H1 (cell line): ENCODE measurements around the gene DCAF4. TPM values are rescaled to one million over a fixed set of nuclear protein-coding genes. Genes with fewer than 3 reads are reported as not detected.

ENCODE experiments used
- CTCF ChIA-PET: fragments of 300-600 bp; sonication (Branson Sonifier 250); formaldehyde crosslinking; loops from one replicate; lab custom pipeline; 2021; ENCODE audit not compliant: partially characterized antibody; lab: Charles Lee
- POLR2A ChIA-PET: fragments of 300-600 bp; sonication (Branson Sonifier 250); formaldehyde crosslinking; loops from one replicate; lab custom pipeline; 2021; ENCODE audit warnings: inconsistent platforms; ENCODE audit not compliant: partially characterized antibody; lab: Charles Lee
- DNase-seq, 2 experiments: peaks; one replicate each; pipeline versions ENCODE4 v3.0.0 to v3.0.0-alpha.2; 2010 to 2022; ENCODE audit warnings: low spot score in 2 of 2, low read depth in 1 of 2, mixed read lengths in 1 of 2
- FAIRE-seq: peaks from 2 replicates; lab custom pipeline; 2011; peaks lifted over from hg19 to GRCh38; lab: Jason Lieb, UNC
- H2AFZ ChIP-seq: 2 replicates; pipeline ENCODE4 v1.8.1; 2012; ENCODE audit warnings: low read length, inconsistent platforms
- H2AK5ac ChIP-seq: 2 replicates; pipeline ENCODE4 v1.6.1; 2013; ENCODE audit warnings: low read depth, low read length
- H2BK120ac ChIP-seq: replicated peaks from 2 replicates; pipeline ENCODE3; 2013; ENCODE audit warnings: low read depth, low read length, inconsistent platforms
- H2BK12ac ChIP-seq: 2 replicates; pipeline ENCODE4 v1.6.1; 2013; ENCODE audit warnings: low read depth, low read length
- H2BK15ac ChIP-seq: 2 replicates; pipeline ENCODE4 v1.6.1; 2013; ENCODE audit warnings: low read length
- H2BK20ac ChIP-seq: 2 replicates; pipeline ENCODE4 v1.6.1; 2013; ENCODE audit warnings: low read length
- H2BK5ac ChIP-seq: 2 replicates; pipeline ENCODE4 v1.6.1; 2013; ENCODE audit warnings: low read depth, low read length
- H3K14ac ChIP-seq: 2 replicates; pipeline ENCODE4 v1.6.1; 2013; ENCODE audit warnings: inconsistent platforms; ENCODE audit not compliant: insufficient read length
- H3K18ac ChIP-seq: 2 replicates; pipeline ENCODE4 v1.6.1; 2013; ENCODE audit warnings: low read length; ENCODE audit errors: extremely low read depth
- H3K23ac ChIP-seq: 2 replicates; pipeline ENCODE4 v1.6.1; 2013; ENCODE audit warnings: inconsistent platforms; ENCODE audit not compliant: insufficient read length
- H3K23me2 ChIP-seq: 2 replicates; pipeline ENCODE4 v1.6.1; 2013; ENCODE audit warnings: low read depth, low read length
- H3K27ac ChIP-seq: 2 replicates; pipeline ENCODE4 v1.6.1; 2011; ENCODE audit warnings: low read depth, low read length, inconsistent platforms
- H3K27me3 ChIP-seq, 4 experiments: replicated peaks in 1 of 4; 1 replicate in 1 of 4; 2 replicates in 3 of 4; pipeline versions ENCODE4 v1.6.1 to v1.8.1; 2011 to 2013; ENCODE audit warnings: low read length in 3 of 4, mild to moderate bottlenecking in 3 of 4, inconsistent platforms in 2 of 4, mixed read lengths in 2 of 4, moderate library complexity in 1 of 4; ENCODE audit not compliant: control insufficient read depth in 3 of 4, insufficient read depth in 3 of 4; ENCODE audit errors: extremely low read depth in 1 of 4
- H3K36me3 ChIP-seq, 4 experiments: 2 replicates each; pipeline versions ENCODE4 v1.6.1 to v1.8.1; 2011 to 2013; ENCODE audit warnings: mild to moderate bottlenecking in 4 of 4, low read length in 3 of 4, moderate library complexity in 2 of 4, control low read depth in 1 of 4, inconsistent platforms in 1 of 4; ENCODE audit not compliant: insufficient read depth in 4 of 4, control insufficient read depth in 2 of 4
- H3K4ac ChIP-seq: replicated peaks from 2 replicates; pipeline ENCODE3; 2013; ENCODE audit warnings: low read length, low read depth, mixed read lengths, inconsistent platforms; ENCODE audit not compliant: insufficient read length
- H3K4me1 ChIP-seq, 4 experiments: replicated peaks in 1 of 4; 1 replicate in 1 of 4; 2 replicates in 3 of 4; pipeline versions ENCODE4 v1.6.1 to v1.8.1; 2011 to 2013; ENCODE audit warnings: low read length in 3 of 4, inconsistent platforms in 2 of 4, mixed read lengths in 1 of 4; ENCODE audit not compliant: insufficient read depth in 4 of 4, control insufficient read depth in 3 of 4
- H3K4me2 ChIP-seq, 2 experiments: 2 replicates each; pipeline versions ENCODE4 v1.6.1 to v1.8.1; 2011 to 2013; ENCODE audit warnings: low read depth in 2 of 2, low read length in 2 of 2, control low read depth in 1 of 2, inconsistent platforms in 1 of 2, mild to moderate bottlenecking in 1 of 2; ENCODE audit not compliant: insufficient read depth in 1 of 2
- H3K4me3 ChIP-seq, 4 experiments: fragments of 200-600, 300-600 bp in 1 of 4; sonication (generic), shearing (Covaris generic), sonication (Bioruptor Twin) in 1 of 4; 2 replicates each; pipeline versions ENCODE4 v1.5.1 to v1.8.1; 2011 to 2016; ENCODE audit warnings: low read length in 4 of 4, low read depth in 3 of 4, control low read depth in 2 of 4, inconsistent platforms in 2 of 4, mild to moderate bottlenecking in 2 of 4, mixed read lengths in 1 of 4, moderate library complexity in 1 of 4; ENCODE audit not compliant: insufficient read depth in 2 of 4; ENCODE audit errors: extremely low read depth in 1 of 4
- H3K56ac ChIP-seq: replicated peaks from 2 replicates; pipeline ENCODE3; 2013; ENCODE audit warnings: low read depth, mild to moderate bottlenecking, mixed read lengths, low read length, inconsistent platforms; ENCODE audit not compliant: insufficient read length
- H3K79me1 ChIP-seq: 2 replicates; pipeline ENCODE4 v1.6.1; 2013; ENCODE audit warnings: low read depth, low read length, control low read depth
- H3K79me2 ChIP-seq, 2 experiments: 2 replicates each; pipeline versions ENCODE4 v1.6.1 to v1.8.1; 2012 to 2013; ENCODE audit warnings: low read length in 2 of 2, mild to moderate bottlenecking in 2 of 2, inconsistent platforms in 1 of 2; ENCODE audit not compliant: insufficient read depth in 2 of 2, control insufficient read depth in 1 of 2
- H3K9ac ChIP-seq, 4 experiments: replicated peaks in 1 of 4; 1 replicate in 1 of 4; 2 replicates in 3 of 4; pipeline versions ENCODE4 v1.6.1 to v1.8.1; 2011 to 2013; ENCODE audit warnings: low read depth in 3 of 4, low read length in 3 of 4, control low read depth in 2 of 4, mild to moderate bottlenecking in 2 of 4, moderate library complexity in 2 of 4, inconsistent platforms in 1 of 4; ENCODE audit errors: extremely low read depth in 1 of 4
- H3K9me3 ChIP-seq, 2 experiments: 2 replicates each; pipeline versions ENCODE4 v1.6.1 to v1.8.1; 2012 to 2013; ENCODE audit warnings: mild to moderate bottlenecking in 2 of 2, moderate library complexity in 2 of 2, control low read depth in 1 of 2, inconsistent platforms in 1 of 2, low read depth in 1 of 2, low read length in 1 of 2, mixed read lengths in 1 of 2; ENCODE audit not compliant: insufficient read depth in 2 of 2
- H4K20me1 ChIP-seq, 2 experiments: replicated peaks in 1 of 2; 2 replicates each; pipeline versions ENCODE3 to v1.8.1; 2011 to 2013; ENCODE audit warnings: inconsistent platforms in 2 of 2, low read length in 2 of 2, mild to moderate bottlenecking in 1 of 2; ENCODE audit not compliant: insufficient read depth in 2 of 2, control insufficient read depth in 1 of 2
- H4K5ac ChIP-seq: 2 replicates; pipeline ENCODE4 v1.6.1; 2013; ENCODE audit warnings: low read length, low read depth, mixed read lengths, inconsistent platforms; ENCODE audit not compliant: insufficient read length
- H4K8ac ChIP-seq: 2 replicates; pipeline ENCODE4 v1.8.0; 2013; ENCODE audit warnings: mild to moderate bottlenecking, moderate library complexity, low read length, inconsistent platforms; ENCODE audit not compliant: insufficient read depth; ENCODE audit errors: extremely low read depth
- H4K91ac ChIP-seq: replicated peaks from 2 replicates; pipeline ENCODE3; 2013; ENCODE audit warnings: low read length, mixed read lengths, inconsistent platforms; ENCODE audit not compliant: insufficient read length
- ASH2L ChIP-seq: fragments of 200-600, 300-600 bp; sonication (generic); IDR thresholded peaks from one replicate; pipeline ENCODE4 v1.7.1; 2017; ENCODE audit warnings: low read length
- BCL11A ChIP-seq, 2 experiments: IDR thresholded peaks; one replicate each; pipeline ENCODE4 v1.6.1; 2011; ENCODE audit warnings: low read depth in 2 of 2, low read length in 2 of 2, mild to moderate bottlenecking in 2 of 2
- CEBPB ChIP-seq: IDR thresholded peaks from 2 replicates; pipeline ENCODE4 v1.6.1; 2012; ENCODE audit warnings: low read depth, low read length
- CTBP2 ChIP-seq: IDR thresholded peaks from 2 replicates; pipeline ENCODE4 v1.7.0; 2011; ENCODE audit warnings: borderline replicate concordance, mild to moderate bottlenecking, moderate library complexity, mixed read lengths, low read length; ENCODE audit not compliant: insufficient read depth, insufficient read length
- HDAC6 ChIP-seq: IDR thresholded peaks from one replicate; pipeline ENCODE4 v1.7.1; 2012; ENCODE audit warnings: low read depth, mild to moderate bottlenecking, inconsistent platforms, low read length, moderate library complexity
- RFX5 ChIP-seq: IDR thresholded peaks from 2 replicates; pipeline ENCODE4 v1.6.1; 2011; ENCODE audit warnings: low read depth, low read length, improper control_type of control experiment, borderline replicate concordance
- RXRA ChIP-seq: IDR thresholded peaks from 2 replicates; pipeline ENCODE4 v1.6.1; 2011; ENCODE audit warnings: low read depth, mild to moderate bottlenecking, low read length, moderate library complexity; ENCODE audit not compliant: insufficient read depth
- SRF ChIP-seq: IDR thresholded peaks from 2 replicates; pipeline ENCODE4 v1.6.1; 2011; ENCODE audit warnings: mild to moderate bottlenecking, low read depth, low read length, moderate library complexity
- TBP ChIP-seq: IDR thresholded peaks from 2 replicates; pipeline ENCODE4 v1.6.1; 2011; ENCODE audit warnings: low read depth, low read length, improper control_type of control experiment
- TEAD4 ChIP-seq: IDR thresholded peaks from 2 replicates; pipeline ENCODE4 v1.6.1; 2012; ENCODE audit warnings: low read depth, low read length, inconsistent platforms, mixed read lengths
- USF2 ChIP-seq: IDR thresholded peaks from 2 replicates; pipeline ENCODE4 v1.6.1; 2011; ENCODE audit warnings: low read length, improper control_type of control experiment
- ZNF274 ChIP-seq: IDR thresholded peaks from 2 replicates; pipeline ENCODE4 v1.7.0; 2012; ENCODE audit warnings: low read length, borderline replicate concordance; ENCODE audit errors: extremely low read depth
- WGBS, 2 experiments: shearing (Covaris generic) in 1 of 2; methylation state at CpG; one replicate each; pipeline versions ENCODE4 v1.1.6 to v1.1.7; 2013 to 2015; ENCODE audit warnings: low lambda C conversion rate in 2 of 2, mixed read lengths in 2 of 2, inconsistent platforms in 1 of 2, low coverage in 1 of 2, missing lambda C conversion rate in 1 of 2; ENCODE audit not compliant: insufficient replicate concordance in 2 of 2, insufficient coverage in 1 of 2, insufficient read length in 1 of 2; ENCODE audit errors: extremely low coverage in 1 of 2, missing lambda C conversion rate in 1 of 2; 5-methylcytosine and 5-hydroxymethylcytosine counted together
- polyA plus RNA-seq, 7 experiments: library from polyadenylated mRNA; depleted of rRNA in 3 of 7; stranded (reverse) in 5 of 7; unstranded in 2 of 7; fragments of >200 nt in 5 of 7; fragments of 200-250 nt in 2 of 7; gene quantifications; 1 replicate in 5 of 7; 2 replicates in 1 of 7; 4 replicates in 1 of 7; pipeline versions ENCODE4 v1.2.1 to v1.2.3, GENCODE V29; 2011 to 2013; ENCODE audit warnings: missing spikeins in 2 of 7, mixed read lengths in 2 of 7
- total RNA-seq: library from RNA; stranded (reverse); fragmentation: NEBNext Ultra II Directional; extraction: Animal tissue kit (Norgen Biotek cat#: 25700); gene quantifications from 2 replicates; pipeline ENCODE4 v1.2.1, GENCODE V29; 2021

Gene DCAF4
- total and polyA plus RNA-seq, 2 of the 8 experiments (the other 6 are each of a cell fraction or from before 2014, with no cell fraction given), result 17.0 to 21.1 TPM

GRCh38 chr14:72929316-72930080 lies 3.2 kb downstream of the DCAF4 start:
- TF ChIP-seq SRF (no peak), CEBPB (no peak), ASH2L (no peak), HDAC6 (no peak), TBP (no peak), RXRA (no peak), RFX5 (no peak), BCL11A (IDR thresholded peaks at IDR 0.05; ENCODE audit: low read depth in 2 of 2, low read length in 2 of 2) (no peak), ZNF274 (no peak), USF2 (no peak), TEAD4 (no peak), CTBP2 (no peak)
- ChIA-PET CTCF (interaction anchor here (2.0 kb wide), 1 partner anchor 19 kb away, joined by 16 read pairs; no protein-coding TSS in a partner anchor), POLR2A (no interaction called here)
- H2BK20ac ChIP-seq, result no peak overlapping the region
- no peak overlapping the region; the same call in 1 of the 2 replicates for H2BK5ac ChIP-seq
- no peaks in the 10 kb centered on the region; a peak in 1 of 8 replicates for H3K36me3 ChIP-seq
- no peak overlapping the region for H2AK5ac ChIP-seq
- H3K9ac ChIP-seq, result no peak overlapping the region
- H2BK12ac ChIP-seq, result no peak overlapping the region
- H2AFZ ChIP-seq, result no peak overlapping the region
- H3K14ac ChIP-seq, result no peak overlapping the region
- H3K23ac ChIP-seq, result no peak overlapping the region
- H3K27me3 ChIP-seq, result peaks cover 0 to 9% (median 8%) of the 10 kb centered on the region in 4 experiments; a peak in 5 of 7 replicates
- no peak overlapping the region for H3K27ac ChIP-seq
- H3K4me3 ChIP-seq, result no peak overlapping the region
- H3K4me2 ChIP-seq, result no peak overlapping the region; a peak in 1 of 4 replicates
- H3K79me2 ChIP-seq, result peaks cover 0 to 14% of the 10 kb centered on the region in 2 experiments; a peak in 2 of 4 replicates
- H2BK120ac ChIP-seq, result no peak overlapping the region
- no peak overlapping the region for H2BK15ac ChIP-seq
- H3K23me2 ChIP-seq, result peaks cover 11% of the 10 kb centered on the region
- peaks cover 4% of the 10 kb centered on the region; the same call in 1 of the 2 replicates for H3K79me1 ChIP-seq
- no peak overlapping the region for H3K4ac ChIP-seq
- no peak overlapping the region for H4K8ac ChIP-seq
- peaks cover 0 to 5% (median 2%) of the 10 kb centered on the region in 4 experiments; a peak in 5 of 7 replicates for H3K4me1 ChIP-seq
- H3K9me3 ChIP-seq, result no peaks in the 10 kb centered on the region
- no peaks in the 10 kb centered on the region for H4K20me1 ChIP-seq
- H4K5ac ChIP-seq, result no peak overlapping the region
- H3K56ac ChIP-seq, result no peak overlapping the region
- no peak overlapping the region for H3K18ac ChIP-seq
- no peak for DNase-seq
- FAIRE-seq, result no peak
- H4K91ac ChIP-seq, result no peak overlapping the region
- 90% methylated on average over 43 of the region's 43 CpGs; no CpG with 5 or more reads in 1 of the 2 experiments for WGBS, 2 experiments
